Measurements from ENCODE around the gene PCDHGC4. TPM values are rescaled to one million over a fixed set of nuclear protein-coding genes. Genes with fewer than 3 reads are reported as not detected.

The PCDHGC4 gene
- total and polyA plus RNA-seq, 2 of the 13 experiments (the other 11 are each of a cell fraction or from before 2014, with no cell fraction given) = 0.07 TPM; not detected in 1

- TF ChIP-seq ZBTB7A (CRISPR knock-in tag; IDR thresholded peaks at IDR 0.05) (no peak), ZBTB21 (CRISPR knock-in tag; IDR thresholded peaks at IDR 0.05) (no peak), SSRP1 (CRISPR knock-in tag; IDR thresholded peaks at IDR 0.05) (peak; percentile 97), HDAC6 (IDR thresholded peaks at IDR 0.05; ENCODE audit: low read depth, low read length) (no peak), RFXANK (CRISPR knock-in tag; IDR thresholded peaks at IDR 0.05) (peak; percentile 61; the same call in 1 of the 2 replicates), IKZF4 (CRISPR knock-in tag; IDR thresholded peaks at IDR 0.05; ENCODE audit: borderline replicate concordance, low read depth, not compliant biosample characterization) (no peak), SUZ12 (IDR thresholded peaks at IDR 0.05; ENCODE audit: low read depth, low read length) (no peak), IRF9 (CRISPR knock-in tag; IDR thresholded peaks at IDR 0.05; ENCODE audit: borderline replicate concordance) (0 out of 2 replicates have a peak, but pooled peaks have one; percentile 47), SNAPC4 (CRISPR knock-in tag; IDR thresholded peaks at IDR 0.05) (no peak), DR1 (CRISPR knock-in tag; IDR thresholded peaks at IDR 0.05) (no peak), ZNF782 (CRISPR knock-in tag; IDR thresholded peaks at IDR 0.05; ENCODE audit: borderline replicate concordance) (no peak), ZFP91 (CRISPR knock-in tag; IDR thresholded peaks at IDR 0.05; ENCODE audit: borderline replicate concordance) (peak; percentile 23), ZNF616 (CRISPR knock-in tag; IDR thresholded peaks at IDR 0.05; ENCODE audit: low read depth) (no peak), CBFB (CRISPR knock-in tag; IDR thresholded peaks at IDR 0.05) (no peak; the same call in 1 of the 2 replicates), JUND (CRISPR knock-in tag; IDR thresholded peaks at IDR 0.05) (no peak; the same call in 1 of the 2 replicates), RAD21 (CRISPR knock-in tag; IDR thresholded peaks at IDR 0.05) (peak; percentile 90), ZFP37 (CRISPR knock-in tag; IDR thresholded peaks at IDR 0.05; ENCODE audit: borderline replicate concordance) (no peak; the same call in 1 of the 2 replicates), MXI1 (IDR thresholded peaks at IDR 0.05; ENCODE audit: borderline replicate concordance, low read depth, low read length) (peak; percentile 60; the same call in 1 of the 3 replicates), HES4 (CRISPR knock-in tag; IDR thresholded peaks at IDR 0.05; ENCODE audit: borderline replicate concordance) (no peak), ZNF761 (CRISPR knock-in tag; conservative IDR thresholded peaks at IDR 0.05) (no peak), CCDC6 (CRISPR knock-in tag; IDR thresholded peaks at IDR 0.05) (no peak)
Measured at GRCh38 chr5:141524604-141525597, 40.1 kb downstream of the PCDHGC4 start (continued).

All from HepG2 (cell line).